ENCODE results near the gene PDE1A.

DNA sequence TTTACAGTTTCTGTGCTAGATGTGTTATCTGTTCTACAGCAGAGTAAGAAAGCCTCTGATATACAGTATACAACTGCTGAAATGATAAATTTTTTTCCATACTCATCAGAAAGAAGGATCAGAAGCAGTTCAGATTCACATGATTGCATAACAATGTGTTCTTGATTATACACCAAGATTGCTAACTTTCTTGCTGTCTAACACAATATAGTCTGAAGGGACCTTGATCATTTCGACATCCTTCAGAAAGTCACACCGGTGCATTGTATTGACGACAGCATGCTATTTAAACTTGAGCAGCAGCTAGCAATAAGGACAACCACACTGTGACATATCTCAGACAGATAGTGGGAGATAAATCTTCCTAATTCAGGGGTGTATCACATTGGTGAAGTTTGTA, 127.2 kb downstream of the PDE1A start:
- TF ChIP-seq, protein P1, sequence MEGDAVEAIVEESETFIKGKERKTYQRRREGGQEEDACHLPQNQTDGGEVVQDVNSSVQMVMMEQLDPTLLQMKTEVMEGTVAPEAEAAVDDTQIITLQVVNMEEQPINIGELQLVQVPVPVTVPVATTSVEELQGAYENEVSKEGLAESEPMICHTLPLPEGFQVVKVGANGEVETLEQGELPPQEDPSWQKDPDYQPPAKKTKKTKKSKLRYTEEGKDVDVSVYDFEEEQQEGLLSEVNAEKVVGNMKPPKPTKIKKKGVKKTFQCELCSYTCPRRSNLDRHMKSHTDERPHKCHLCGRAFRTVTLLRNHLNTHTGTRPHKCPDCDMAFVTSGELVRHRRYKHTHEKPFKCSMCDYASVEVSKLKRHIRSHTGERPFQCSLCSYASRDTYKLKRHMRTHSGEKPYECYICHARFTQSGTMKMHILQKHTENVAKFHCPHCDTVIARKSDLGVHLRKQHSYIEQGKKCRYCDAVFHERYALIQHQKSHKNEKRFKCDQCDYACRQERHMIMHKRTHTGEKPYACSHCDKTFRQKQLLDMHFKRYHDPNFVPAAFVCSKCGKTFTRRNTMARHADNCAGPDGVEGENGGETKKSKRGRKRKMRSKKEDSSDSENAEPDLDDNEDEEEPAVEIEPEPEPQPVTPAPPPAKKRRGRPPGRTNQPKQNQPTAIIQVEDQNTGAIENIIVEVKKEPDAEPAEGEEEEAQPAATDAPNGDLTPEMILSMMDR (IDR thresholded peaks at IDR 0.05): no peak
- TF ChIP-seq POLR2A (IDR thresholded peaks at IDR 0.05): no peak

Measured in suprapubic skin (tissue), 3 donors.